Measurements from ENCODE around the gene GALNT18. TPM values are rescaled to one million over a fixed set of nuclear protein-coding genes. Genes with fewer than 3 reads are reported as not detected.

The GALNT18 gene
- polyA plus RNA-seq, 1 donor from 2014 or later = 7.6 TPM

- H3F3A ChIP-seq (ENCODE audit: insufficient read depth, low read length, poor library complexity, severe bottlenecking) = no peaks in the 10 kb centered on the region
- H3K27ac ChIP-seq (ENCODE audit: low read length) = no peak overlapping the region
- no peaks in the 10 kb centered on the region for H3K9me3 ChIP-seq (ENCODE audit: low read length)
- no peaks in the 10 kb centered on the region for H3K9me2 ChIP-seq (ENCODE audit: insufficient read depth, low read length)
- H4K20me1 ChIP-seq (ENCODE audit: insufficient read depth) = no peaks in the 10 kb centered on the region
- H2AFZ ChIP-seq (ENCODE audit: low read depth, low read length) = no peak overlapping the region
- H3K36me3 ChIP-seq (ENCODE audit: insufficient read depth, low read length) = no peaks in the 10 kb centered on the region
- H3K4me3 ChIP-seq (ENCODE audit: low read length) = no peak overlapping the region
- no peak overlapping the region for H3K4me2 ChIP-seq (ENCODE audit: low read length)
- H3K79me2 ChIP-seq (replicated peaks; ENCODE audit: insufficient read depth, low read length) = no peaks in the 10 kb centered on the region
- no peaks in the 10 kb centered on the region for H3K27me3 ChIP-seq (ENCODE audit: insufficient read depth, low read depth, low read length)
- no peak overlapping the region for H3K9ac ChIP-seq (ENCODE audit: low read length)
- TF ChIP-seq EZH2 (IDR thresholded peaks at IDR 0.05; ENCODE audit: borderline replicate concordance, insufficient read depth, low read length, poor library complexity, severe bottlenecking) (no peak), POLR2AphosphoS5 (IDR thresholded peaks at IDR 0.05) (no peak), TAF1 (IDR thresholded peaks at IDR 0.05; ENCODE audit: low read depth) (no peak), REST (IDR thresholded peaks at IDR 0.05; ENCODE audit: borderline replicate concordance) (no peak), EP300 (conservative IDR thresholded peaks at IDR 0.05; ENCODE audit: poor library complexity, severe bottlenecking) (no peak), SMC3 (conservative IDR thresholded peaks at IDR 0.05; ENCODE audit: poor library complexity) (no peak), MXI1 (conservative IDR thresholded peaks at IDR 0.05; ENCODE audit: poor library complexity, severe bottlenecking) (no peak), RAD21 (conservative IDR thresholded peaks at IDR 0.05) (no peak)
- TF ChIP-seq, protein P1, sequence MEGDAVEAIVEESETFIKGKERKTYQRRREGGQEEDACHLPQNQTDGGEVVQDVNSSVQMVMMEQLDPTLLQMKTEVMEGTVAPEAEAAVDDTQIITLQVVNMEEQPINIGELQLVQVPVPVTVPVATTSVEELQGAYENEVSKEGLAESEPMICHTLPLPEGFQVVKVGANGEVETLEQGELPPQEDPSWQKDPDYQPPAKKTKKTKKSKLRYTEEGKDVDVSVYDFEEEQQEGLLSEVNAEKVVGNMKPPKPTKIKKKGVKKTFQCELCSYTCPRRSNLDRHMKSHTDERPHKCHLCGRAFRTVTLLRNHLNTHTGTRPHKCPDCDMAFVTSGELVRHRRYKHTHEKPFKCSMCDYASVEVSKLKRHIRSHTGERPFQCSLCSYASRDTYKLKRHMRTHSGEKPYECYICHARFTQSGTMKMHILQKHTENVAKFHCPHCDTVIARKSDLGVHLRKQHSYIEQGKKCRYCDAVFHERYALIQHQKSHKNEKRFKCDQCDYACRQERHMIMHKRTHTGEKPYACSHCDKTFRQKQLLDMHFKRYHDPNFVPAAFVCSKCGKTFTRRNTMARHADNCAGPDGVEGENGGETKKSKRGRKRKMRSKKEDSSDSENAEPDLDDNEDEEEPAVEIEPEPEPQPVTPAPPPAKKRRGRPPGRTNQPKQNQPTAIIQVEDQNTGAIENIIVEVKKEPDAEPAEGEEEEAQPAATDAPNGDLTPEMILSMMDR (IDR thresholded peaks at IDR 0.05; ENCODE audit: poor library complexity, severe bottlenecking) = no peak
Observed at GRCh38 chr11:11332141-11332710, 289.6 kb downstream of the GALNT18 start.

DNA sequence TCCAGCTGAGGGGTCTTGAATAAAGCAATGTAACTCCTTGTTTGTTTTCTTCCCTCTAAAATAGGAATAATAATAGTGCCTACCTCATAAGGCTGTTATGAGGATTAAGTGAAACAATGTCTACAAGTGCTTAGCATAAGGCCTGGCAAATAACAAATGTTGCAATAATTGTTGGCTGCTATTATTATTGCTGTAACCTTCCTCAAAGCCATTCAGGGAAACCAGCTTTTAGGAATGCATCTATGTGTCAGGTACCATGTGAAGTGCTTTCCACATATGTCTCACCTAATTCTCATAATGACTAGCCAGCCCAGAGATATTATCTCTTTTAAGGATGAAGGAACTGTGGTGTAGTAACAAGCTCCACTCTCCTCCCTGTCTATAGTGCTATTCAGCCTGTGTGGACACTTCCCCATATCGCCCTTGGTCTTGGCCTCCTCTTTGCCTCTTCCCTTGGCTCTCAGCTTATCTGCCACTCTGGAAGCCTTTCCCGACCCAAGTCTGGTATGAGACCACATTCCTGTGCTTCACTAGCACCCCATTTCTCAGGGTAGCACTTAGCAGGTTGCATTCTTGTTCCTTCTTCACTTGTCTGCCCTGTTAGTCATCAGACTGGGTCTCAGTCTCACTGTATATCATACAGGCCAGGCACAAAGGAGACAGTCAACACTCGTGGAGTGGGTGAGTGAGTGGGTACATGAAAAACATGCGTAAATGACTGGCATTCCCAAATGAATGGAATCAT is 292.6 kb downstream of the GALNT18 start:
- Histone ChIP-seq H3K36me3 (ENCODE audit: insufficient read depth, low read length) (no peaks in the 10 kb centered on the region), H3K79me2 (replicated peaks; ENCODE audit: insufficient read depth, low read length) (no peaks in the 10 kb centered on the region), H2AFZ (ENCODE audit: low read depth, low read length) (no peak overlapping the region), H3F3A (ENCODE audit: insufficient read depth, low read length, poor library complexity, severe bottlenecking) (no peaks in the 10 kb centered on the region), H4K20me1 (ENCODE audit: insufficient read depth) (no peaks in the 10 kb centered on the region), H3K27ac (ENCODE audit: low read length) (no peak overlapping the region), H3K9me3 (ENCODE audit: low read length) (no peaks in the 10 kb centered on the region), H3K27me3 (ENCODE audit: insufficient read depth, low read depth, low read length) (no peaks in the 10 kb centered on the region), H3K9me2 (ENCODE audit: insufficient read depth, low read length) (no peaks in the 10 kb centered on the region), H3K4me3 (ENCODE audit: low read length) (no peak overlapping the region), H3K9ac (ENCODE audit: low read length) (no peak overlapping the region), H3K4me2 (ENCODE audit: low read length) (no peak overlapping the region)
- TF ChIP-seq EZH2 (IDR thresholded peaks at IDR 0.05; ENCODE audit: borderline replicate concordance, insufficient read depth, low read length, poor library complexity, severe bottlenecking) (no peak), EP300 (conservative IDR thresholded peaks at IDR 0.05; ENCODE audit: poor library complexity, severe bottlenecking) (no peak), MXI1 (conservative IDR thresholded peaks at IDR 0.05; ENCODE audit: poor library complexity, severe bottlenecking) (no peak), REST (IDR thresholded peaks at IDR 0.05; ENCODE audit: borderline replicate concordance) (no peak), TAF1 (IDR thresholded peaks at IDR 0.05; ENCODE audit: low read depth) (no peak), SMC3 (conservative IDR thresholded peaks at IDR 0.05; ENCODE audit: poor library complexity) (no peak), POLR2AphosphoS5 (IDR thresholded peaks at IDR 0.05) (no peak), RAD21 (conservative IDR thresholded peaks at IDR 0.05) (no peak)
- TF ChIP-seq, protein P1 (IDR thresholded peaks at IDR 0.05; ENCODE audit: poor library complexity, severe bottlenecking) = no peak

Data from neural cell (in vitro differentiated cells).